Regular cardiac myocyte (primary cell): Measurements from ENCODE around the gene IP6K2. TPM values are rescaled to one million over a fixed set of nuclear protein-coding genes. Genes with fewer than 3 reads are reported as not detected.

Experiments used
- total RNA-seq: library from RNA; depleted of rRNA; stranded (reverse); fragments of >200 nt; gene quantifications from 2 replicates; pipeline ENCODE4 v1.2.3, GENCODE V29; 2014

Gene IP6K2
- 29.7 and 30.2 TPM in 2 replicates for total RNA-seq

DNA sequence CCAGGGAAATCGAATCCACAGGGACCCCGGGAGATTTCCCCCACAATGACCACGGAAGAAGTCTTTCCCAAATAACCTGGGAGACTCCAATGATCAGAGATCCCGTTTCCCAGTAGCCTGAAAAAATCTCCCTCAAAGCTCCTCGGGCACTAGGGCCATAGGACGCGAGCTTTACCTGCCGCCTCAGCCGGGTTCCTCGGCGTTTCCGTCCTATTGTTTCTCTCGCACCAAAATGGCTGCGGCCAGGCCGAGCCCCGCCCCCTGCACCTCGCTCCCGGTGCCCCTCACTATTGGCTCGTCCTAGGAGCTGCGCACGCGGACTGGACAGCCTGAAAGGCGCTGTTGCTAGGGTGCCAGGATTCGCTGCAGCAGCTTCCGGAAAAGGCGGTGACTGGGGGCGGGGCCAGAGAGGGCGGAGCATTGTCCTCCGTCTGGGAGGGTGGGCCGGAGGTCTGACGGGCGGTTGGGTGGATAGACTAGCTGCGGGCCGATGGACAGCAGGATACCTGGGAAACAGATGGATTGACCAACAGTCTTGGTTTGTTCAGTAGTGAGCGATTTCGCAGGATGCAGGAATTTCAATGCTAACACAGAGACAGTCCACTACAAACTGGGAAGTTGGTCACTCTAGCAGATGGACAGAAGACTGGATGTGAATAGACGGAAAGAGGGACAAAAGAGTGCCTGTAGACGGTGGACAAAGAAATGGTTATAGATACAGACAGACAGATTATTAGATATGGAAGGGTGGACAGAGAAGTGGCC is at the start of gene IP6K2:
TSS of gene IP6K2 (minus strand) at position 240 of the 765 bp plus-strand sequence. CDS start 21,930 bp downstream, outside the sequence.

GRCh38 chr3:48685603-48686511 is 31.2 kb downstream of the IP6K2 start, which contains the start of gene NCKIPSD:
Gene NCKIPSD (minus strand): TSS chr3:48685915. CDS start chr3:48685807, 108 bp downstream.

DNA sequence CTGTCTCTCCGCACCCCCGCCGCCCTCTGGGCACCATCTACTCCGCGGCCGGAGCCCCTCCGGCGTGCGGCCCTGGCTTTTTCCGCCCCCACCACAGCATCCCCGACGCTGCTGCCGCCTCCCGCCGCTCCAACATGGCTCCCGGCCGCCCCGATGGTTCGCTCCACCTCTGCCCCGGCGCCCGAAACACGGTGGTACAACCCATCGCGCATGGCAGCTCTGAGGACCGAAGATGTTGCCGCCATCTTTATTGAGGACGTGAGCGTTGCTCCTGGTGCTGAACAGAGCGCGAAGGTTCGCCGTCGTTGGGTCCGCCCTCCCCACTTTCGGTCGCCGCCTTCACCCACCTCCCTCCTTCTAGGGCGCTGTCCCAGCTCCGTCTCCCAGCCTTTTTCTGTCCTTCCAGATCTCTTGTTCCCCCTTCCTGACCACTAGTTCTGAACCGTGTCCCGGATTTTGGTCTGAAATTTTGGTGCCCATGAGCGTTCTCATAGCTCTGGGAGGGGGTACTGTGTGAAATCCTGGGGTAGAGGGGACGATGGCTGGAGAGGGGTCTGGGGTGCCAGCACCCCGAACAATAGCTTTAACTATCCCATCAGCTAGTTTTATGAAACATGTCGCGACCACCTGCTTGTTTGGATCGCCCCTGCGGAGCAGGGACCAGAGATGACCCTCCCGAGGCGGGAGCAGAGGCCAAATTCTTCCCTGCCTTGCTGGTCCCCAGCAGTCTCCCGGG is 54.1 kb downstream of the IP6K2 start, which contains the start of gene CELSR3:
TSS of gene CELSR3 (minus strand) at position 134 of the 736 bp plus-strand sequence. CDS start 252 bp downstream, outside the sequence.

Other genes with a start within 250 kb of the IP6K2 start
- gene SHISA5, start 213.0 kb downstream of the IP6K2 start, total RNA-seq: 87.1 and 100 TPM in 2 replicates
- 20.3 and 50.2 TPM in 2 replicates for gene PFKFB4, start 160.4 kb downstream of the IP6K2 start, total RNA-seq
- gene UCN2, start 153.4 kb downstream of the IP6K2 start, total RNA-seq: 0.58 and 0.85 TPM in 2 replicates
- 9.8 and 20.3 TPM in 2 replicates for gene COL7A1, start 121.9 kb downstream of the IP6K2 start, total RNA-seq
- 254 and 423 TPM in 2 replicates for gene UQCRC1, start 107.6 kb downstream of the IP6K2 start, total RNA-seq
- 0.56 TPM in 1 of 2 replicates, not detected in the other for gene TMEM89, start 95.5 kb downstream of the IP6K2 start, total RNA-seq
- 12.8 and 26.2 TPM in 2 replicates for gene SLC26A6, start 81.8 kb downstream of the IP6K2 start, total RNA-seq
- gene CELSR3, start 54.3 kb downstream of the IP6K2 start, total RNA-seq: 0.38 and 0.85 TPM in 2 replicates
- 12.1 and 18.0 TPM in 2 replicates for gene NCKIPSD, start 31.3 kb downstream of the IP6K2 start, total RNA-seq
- 22.3 and 53.7 TPM in 2 replicates for gene PRKAR2A, start 130.7 kb upstream of the IP6K2 start, total RNA-seq
- gene SLC25A20, start 181.7 kb upstream of the IP6K2 start, total RNA-seq: 34.3 and 35.2 TPM in 2 replicates
- gene ARIH2, start 201.6 kb upstream of the IP6K2 start, total RNA-seq: 73.9 and 76.5 TPM in 2 replicates